Activated T-cell treated with anti-CD3 and anti-CD28 coated beads, Interleukin-2, amount 50 U/mL, for 1 hour (primary cell): ENCODE results near the gene LHFPL4.
"Not testable (repeated sequence)": the region's sequence is repeated elsewhere in the genome, so short reads cannot be mapped to it uniquely, and the experiment has no call there.

Experiments used
- DNase-seq: peaks from one replicate; pipeline ENCODE4 v3.0.0-alpha.2; 2020

LHFPL4 gene

GRCh38 chr3:9534429-9534828 is 19.2 kb downstream of the LHFPL4 start:
- DNase-seq = no peak

DNA sequence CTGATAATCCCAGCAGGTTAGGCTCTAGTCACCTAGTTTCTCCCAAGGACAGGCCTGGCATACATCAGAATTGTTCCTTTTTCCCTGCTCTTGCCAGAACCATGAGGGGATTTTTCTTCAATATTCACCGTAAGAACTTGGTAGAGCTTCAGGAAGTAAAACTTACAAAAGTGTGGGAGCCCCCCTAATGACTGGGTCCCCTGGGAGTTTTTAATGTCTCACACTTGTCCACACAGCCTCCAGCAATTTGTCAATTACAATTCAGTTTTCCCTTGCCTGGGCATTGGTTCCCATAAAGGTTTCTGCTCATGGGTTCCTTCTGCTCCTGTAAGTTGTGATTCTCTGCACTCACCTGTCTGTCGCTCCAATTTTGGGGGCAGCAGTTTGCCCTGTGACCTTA is 28.5 kb downstream of the LHFPL4 start:
- DNase-seq = no peak

DNA sequence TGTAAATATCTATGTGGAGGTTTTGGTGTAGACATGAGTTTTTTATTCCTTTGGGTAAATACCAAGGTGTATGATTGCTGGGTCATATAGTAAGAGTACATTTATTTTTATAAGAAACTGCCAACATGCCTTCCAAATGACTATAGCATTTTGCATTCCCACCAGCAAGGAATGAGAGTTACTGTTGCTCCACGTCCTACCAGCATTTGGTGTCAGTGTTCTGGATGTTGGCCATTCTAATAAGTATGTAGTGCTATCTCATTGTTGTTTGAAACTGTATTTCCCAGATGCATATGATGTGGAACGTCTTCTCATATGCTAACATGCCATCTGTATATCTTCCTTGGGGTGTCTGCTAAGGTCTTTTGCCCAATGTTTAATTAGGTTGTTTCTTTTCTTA is 38.7 kb downstream of the LHFPL4 start:
- DNase-seq = no peak

DNA sequence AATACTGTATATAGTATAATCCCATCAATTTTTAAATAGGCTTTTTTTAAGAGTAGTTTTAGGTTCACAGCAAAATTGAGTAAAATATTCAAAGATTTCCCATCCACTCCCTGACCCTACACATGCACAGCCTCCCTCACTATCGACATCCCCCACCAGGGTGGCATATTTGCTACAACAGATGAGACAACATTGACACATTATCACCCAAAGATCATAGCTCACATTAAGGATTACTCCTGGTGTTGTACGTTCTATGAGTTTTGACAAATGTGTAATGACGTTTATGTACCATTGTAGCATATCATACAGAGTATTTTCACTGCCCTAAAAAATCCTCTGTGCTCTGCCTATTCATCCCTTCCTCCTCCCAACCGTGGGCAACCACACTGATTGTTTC is 39.3 kb downstream of the LHFPL4 start:
- DNase-seq = no peak

GRCh38 chr3:9512456-9513045 is 41.1 kb downstream of the LHFPL4 start:
- DNase-seq = no peak

GRCh38 chr3:9508781-9509180 is 44.8 kb downstream of the LHFPL4 start:
- DNase-seq = no peak

DNA sequence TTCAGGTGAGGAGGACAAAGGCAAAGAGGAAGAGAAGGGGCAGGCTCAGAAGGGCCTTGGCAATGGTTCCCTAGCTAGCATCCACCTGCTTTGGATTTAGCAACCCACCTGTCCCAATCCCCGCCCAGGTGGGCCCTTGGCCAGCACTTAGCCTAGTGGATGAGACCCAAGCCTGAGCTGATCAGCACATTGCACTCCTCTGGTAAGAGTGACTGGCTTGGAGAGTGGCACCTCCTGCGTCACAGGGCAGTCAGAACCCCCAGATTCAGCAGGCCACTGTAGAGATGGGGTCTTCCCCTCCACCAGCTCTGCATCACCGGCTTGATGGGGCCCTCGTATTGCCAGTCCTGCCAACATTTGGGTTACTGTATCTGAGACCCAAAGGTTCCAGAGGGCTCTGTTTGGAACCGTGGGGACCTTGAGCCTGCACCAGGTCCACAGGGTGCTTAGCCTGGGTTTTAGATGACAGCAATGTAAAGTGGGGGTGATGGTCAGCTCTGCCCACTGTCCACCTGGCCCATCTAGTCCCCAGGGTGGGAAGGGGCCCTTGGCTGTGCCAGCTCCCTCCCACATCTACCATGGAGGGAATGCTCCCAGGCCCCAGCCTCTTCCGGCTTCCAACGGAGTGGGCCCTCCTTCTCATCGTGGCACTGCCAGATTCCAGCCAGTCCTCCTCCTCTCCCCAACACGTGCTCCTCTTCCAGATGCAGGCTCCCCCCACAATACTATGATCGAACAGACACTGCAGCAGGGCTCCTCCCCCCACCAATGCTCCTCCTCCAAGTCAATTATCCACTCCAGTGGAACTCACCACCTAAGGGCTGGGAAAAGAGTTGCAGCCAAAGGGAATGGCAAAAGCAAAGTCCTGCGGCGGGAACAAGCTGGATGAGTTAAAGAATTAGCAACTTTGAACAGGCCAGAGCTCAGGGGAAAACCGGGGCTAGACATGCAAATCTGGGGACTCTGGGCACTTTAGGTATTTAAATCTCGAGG is 45.7 kb downstream of the LHFPL4 start:
- no peak for DNase-seq

DNA sequence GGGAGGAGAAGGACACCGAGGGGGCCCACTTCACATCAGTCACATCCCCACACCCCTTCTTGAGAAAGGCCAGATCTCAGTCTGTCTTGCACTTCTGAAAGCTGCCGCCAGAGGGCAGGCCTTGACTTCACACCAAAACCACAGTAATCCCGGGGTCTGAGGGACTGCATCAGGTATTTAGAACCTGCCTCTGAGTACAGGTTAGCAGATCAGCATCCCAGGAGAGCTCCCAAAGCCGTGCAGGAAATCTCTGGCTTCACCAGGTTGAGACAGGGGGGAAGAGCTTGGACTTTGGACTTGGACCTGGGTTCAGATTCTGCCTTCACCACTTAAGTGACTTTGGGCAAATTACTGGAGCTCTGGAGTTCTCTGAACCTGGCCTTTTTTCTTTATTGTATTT is 50.3 kb downstream of the LHFPL4 start:
- peak; percentile 72 for DNase-seq

- DNase-seq = no peak
Observed at GRCh38 chr3:9501226-9501625, 52.4 kb downstream of the LHFPL4 start.

DNA sequence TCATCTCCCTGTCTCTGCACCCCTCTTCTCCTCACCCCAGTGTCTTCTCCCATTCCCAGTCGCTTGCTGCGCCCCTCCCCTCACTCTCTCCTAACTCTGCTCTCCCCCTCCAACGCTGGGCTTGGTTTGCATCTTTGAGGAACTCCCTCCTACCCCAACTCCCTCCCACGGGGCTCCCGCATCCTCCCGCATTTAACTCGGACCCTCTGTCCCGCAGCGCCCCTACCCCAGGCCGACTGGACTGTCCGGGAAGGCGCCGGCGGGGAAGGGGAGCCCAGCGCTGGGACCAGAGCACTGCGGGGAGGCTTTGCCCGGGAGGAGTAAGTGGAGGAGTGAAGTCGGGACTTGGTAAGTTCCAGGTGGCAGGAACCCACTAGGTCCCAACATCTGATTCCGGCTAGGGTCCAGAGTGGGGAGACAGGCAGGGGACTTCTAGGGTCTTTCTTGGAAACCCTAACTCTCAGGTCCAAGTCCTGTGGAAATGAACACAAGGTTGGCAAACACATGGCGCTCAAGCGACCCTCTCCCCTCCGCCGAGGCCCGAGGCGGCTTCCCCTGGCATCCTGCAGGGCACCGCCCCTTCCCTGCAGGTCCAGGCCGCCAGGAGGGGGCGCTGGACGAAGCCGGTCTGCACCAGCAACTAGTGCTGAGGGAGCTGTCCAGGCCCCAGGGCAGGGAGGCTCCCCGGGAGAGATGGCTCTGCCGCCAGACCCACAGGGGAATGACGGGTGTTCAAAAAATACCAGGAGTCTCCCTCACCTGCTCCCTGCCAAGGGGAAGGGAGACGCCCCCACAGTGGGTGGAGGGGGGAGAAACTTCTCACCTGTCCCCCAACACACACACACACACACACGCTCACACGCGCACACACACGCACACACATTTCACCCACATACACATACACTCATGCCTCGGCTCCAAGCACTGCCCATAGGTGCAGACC is 53.2 kb downstream of the LHFPL4 start:
- peak; percentile 62 for DNase-seq

GRCh38 chr3:9499455-9500107 is 54.0 kb downstream of the LHFPL4 start:
- DNase-seq = no peak

GRCh38 chr3:9498781-9499180 is 54.8 kb downstream of the LHFPL4 start:
- DNase-seq = no peak

GRCh38 chr3:9497821-9498565 is 55.6 kb downstream of the LHFPL4 start:
- DNase-seq = no peak

GRCh38 chr3:9496893-9497292 is 56.7 kb downstream of the LHFPL4 start:
- no peak for DNase-seq

GRCh38 chr3:9494036-9494435 is 59.6 kb downstream of the LHFPL4 start:
- not testable (repeated sequence) for DNase-seq

DNA sequence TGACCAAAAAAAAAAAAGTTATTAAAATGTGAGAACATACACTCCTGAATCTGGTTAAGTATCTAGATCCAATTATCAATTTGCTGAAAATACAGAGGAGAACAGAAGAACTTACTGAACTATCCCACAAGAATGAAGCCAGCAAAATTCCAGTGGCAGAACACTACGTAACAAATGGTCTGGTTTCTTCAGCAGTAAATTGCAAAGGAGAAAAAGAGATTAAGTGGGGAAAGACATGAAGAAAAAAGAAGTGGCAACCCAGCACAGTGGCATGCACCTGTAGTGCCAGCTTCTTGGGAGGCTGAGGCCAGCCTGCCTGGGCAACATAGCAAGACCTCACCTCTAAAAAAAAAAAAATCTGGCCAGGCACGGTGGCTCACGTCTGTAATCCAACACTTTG is 62.1 kb downstream of the LHFPL4 start:
- no peak for DNase-seq

- no peak for DNase-seq
Observed at GRCh38 chr3:9485248-9485647, 68.4 kb downstream of the LHFPL4 start.

DNA sequence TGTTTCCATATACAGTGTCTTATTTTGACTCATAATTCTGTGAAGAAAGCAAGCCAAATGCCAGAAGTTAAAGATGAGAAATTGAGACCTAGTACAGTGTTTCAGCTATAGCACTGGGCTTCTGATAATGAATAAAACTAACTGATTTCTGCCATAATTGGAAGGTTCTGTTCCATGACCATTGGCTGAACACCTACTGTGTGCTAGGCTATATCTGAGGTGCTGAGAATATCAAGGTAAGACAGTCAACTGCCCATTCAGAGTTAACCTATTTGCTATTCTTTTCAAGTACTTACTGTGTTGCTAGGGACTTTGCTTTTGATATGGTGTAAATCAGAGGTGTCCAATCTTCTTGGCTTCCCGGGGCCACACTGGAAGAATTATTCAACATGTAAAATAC is 73.4 kb downstream of the LHFPL4 start:
- DNase-seq = no peak

DNA sequence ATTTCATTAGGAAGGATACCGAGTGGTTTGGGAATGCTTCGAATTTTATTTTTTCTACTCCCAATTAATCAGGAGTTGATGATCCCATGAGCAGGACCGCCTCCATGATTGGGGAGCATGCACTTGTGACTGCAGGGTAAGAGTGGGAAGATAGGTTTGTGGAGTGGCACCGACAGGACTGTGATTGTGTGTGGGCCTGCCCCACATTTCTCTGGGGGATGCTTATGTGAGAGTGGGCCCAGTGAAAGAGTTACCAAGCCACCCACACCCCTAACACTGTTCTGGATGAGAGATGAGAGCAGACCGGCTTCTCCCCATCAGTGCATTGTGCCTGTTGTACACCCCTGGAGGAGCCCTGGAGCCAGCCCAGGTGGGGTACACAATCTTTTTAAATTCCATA is 76.7 kb downstream of the LHFPL4 start:
- no peak for DNase-seq

DNA sequence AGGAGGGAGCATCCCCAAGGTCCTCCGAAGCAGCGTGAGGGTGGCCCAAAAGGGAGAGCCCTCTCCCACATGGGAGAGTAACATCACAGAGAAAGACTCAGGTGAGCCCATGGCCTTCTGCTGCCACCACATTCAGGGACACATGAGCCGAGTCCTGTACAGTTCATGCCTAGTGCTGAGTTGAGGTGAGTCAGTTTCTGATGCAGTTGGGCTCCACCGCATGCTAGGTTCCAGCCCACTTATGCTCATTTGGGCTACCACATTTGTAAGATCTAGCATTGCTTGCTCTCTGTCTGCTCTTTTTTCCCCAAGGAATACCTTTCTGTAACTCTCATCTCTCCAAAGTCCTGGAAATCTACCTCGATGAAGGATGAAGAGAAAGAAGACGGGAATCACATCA is 79.1 kb downstream of the LHFPL4 start:
- DNase-seq = no peak

- DNase-seq = no peak
Observed at GRCh38 chr3:9473496-9474065, 80.0 kb downstream of the LHFPL4 start.

- no peak for DNase-seq
Observed at GRCh38 chr3:9469986-9470385, 83.6 kb downstream of the LHFPL4 start.
